ENCODE measurements around the gene KHDC3L.
"Not testable (repeated sequence)": the region's sequence is repeated elsewhere in the genome, so short reads cannot be mapped to it uniquely, and the experiment has no call there.

The KHDC3L gene

GRCh38 chr6:73391675-73392074 lies 29.2 kb downstream of the KHDC3L start:
- in situ Hi-C loops (cut with MboI; ENCODE audit: low sequenced_read_pairs, unreplicated experiment) = no loop called here
- no peak for DNase-seq (ENCODE audit: low spot score)
- TF ChIP-seq, protein P1, sequence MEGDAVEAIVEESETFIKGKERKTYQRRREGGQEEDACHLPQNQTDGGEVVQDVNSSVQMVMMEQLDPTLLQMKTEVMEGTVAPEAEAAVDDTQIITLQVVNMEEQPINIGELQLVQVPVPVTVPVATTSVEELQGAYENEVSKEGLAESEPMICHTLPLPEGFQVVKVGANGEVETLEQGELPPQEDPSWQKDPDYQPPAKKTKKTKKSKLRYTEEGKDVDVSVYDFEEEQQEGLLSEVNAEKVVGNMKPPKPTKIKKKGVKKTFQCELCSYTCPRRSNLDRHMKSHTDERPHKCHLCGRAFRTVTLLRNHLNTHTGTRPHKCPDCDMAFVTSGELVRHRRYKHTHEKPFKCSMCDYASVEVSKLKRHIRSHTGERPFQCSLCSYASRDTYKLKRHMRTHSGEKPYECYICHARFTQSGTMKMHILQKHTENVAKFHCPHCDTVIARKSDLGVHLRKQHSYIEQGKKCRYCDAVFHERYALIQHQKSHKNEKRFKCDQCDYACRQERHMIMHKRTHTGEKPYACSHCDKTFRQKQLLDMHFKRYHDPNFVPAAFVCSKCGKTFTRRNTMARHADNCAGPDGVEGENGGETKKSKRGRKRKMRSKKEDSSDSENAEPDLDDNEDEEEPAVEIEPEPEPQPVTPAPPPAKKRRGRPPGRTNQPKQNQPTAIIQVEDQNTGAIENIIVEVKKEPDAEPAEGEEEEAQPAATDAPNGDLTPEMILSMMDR (IDR thresholded peaks at IDR 0.05; ENCODE audit: borderline replicate concordance, control extremely low read depth, extremely low read depth, insufficient read depth, missing control alignments) = no peak

- DNase-seq (ENCODE audit: low spot score); in situ Hi-C loops (cut with MboI; ENCODE audit: low sequenced_read_pairs, unreplicated experiment): not testable (repeated sequence)
Measured at GRCh38 chr6:73392188-73392587, 29.7 kb downstream of the KHDC3L start.

- in situ Hi-C loops (cut with MboI; ENCODE audit: low sequenced_read_pairs, unreplicated experiment) = no loop called here
- TF ChIP-seq, protein P1 (IDR thresholded peaks at IDR 0.05; ENCODE audit: borderline replicate concordance, control extremely low read depth, extremely low read depth, insufficient read depth, missing control alignments) = no peak
- DNase-seq (ENCODE audit: low spot score) = no peak
Measured at GRCh38 chr6:73393278-73393677, 30.8 kb downstream of the KHDC3L start.

DNA sequence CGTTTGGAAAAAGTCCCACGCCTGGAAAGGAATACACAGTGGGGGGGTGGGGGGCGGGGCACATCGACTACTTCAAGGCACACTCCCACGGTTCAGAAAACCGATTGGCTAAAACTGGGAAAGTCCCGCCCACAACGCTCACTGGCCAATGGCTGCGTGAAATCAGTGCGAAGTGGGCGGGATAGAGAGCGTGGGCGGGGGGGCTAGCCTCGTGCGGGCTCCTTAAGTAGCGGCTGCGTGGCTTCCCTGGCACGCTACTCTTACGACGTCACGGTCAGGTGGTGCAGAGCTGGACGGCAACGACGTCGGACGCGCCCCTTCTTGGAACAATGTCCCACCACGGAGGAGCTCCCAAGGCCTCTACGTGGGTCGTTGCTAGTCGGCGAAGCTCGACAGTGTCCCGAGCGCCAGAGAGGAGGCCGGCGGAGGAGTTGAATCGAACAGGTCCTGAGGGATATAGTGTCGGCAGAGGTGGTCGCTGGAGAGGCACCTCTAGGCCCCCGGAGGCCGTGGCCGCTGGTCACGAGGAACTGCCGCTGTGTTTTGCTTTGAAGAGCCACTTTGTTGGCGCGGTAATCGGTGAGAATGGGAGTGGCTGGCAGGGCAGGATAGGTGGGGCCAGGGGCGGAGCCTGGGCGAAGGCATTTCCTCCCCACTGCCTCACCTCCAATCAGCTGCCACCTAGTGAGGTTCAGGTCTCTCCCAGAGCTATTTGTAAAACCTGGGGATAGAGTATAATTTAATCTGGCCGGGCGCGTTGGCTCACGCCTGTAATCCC lies 32.3 kb downstream of the KHDC3L start, which contains the start of gene DDX43:
DDX43 (plus strand) TSS at position 252 of the 778 bp plus-strand sequence; CDS start at position 330, 78 bp downstream.
- in situ Hi-C loops (cut with MboI; ENCODE audit: low sequenced_read_pairs, unreplicated experiment) = no loop called here
- TF ChIP-seq, protein P1 (IDR thresholded peaks at IDR 0.05; ENCODE audit: borderline replicate concordance, control extremely low read depth, extremely low read depth, insufficient read depth, missing control alignments) = no peak
- DNase-seq (ENCODE audit: low spot score) = no peak

- no peak for DNase-seq (ENCODE audit: low spot score)
- in situ Hi-C loops (cut with MboI; ENCODE audit: low sequenced_read_pairs, unreplicated experiment) = no loop called here
- TF ChIP-seq, protein P1 (IDR thresholded peaks at IDR 0.05; ENCODE audit: borderline replicate concordance, control extremely low read depth, extremely low read depth, insufficient read depth, missing control alignments) = no peak
Measured at GRCh38 chr6:73395875-73396274, 33.4 kb downstream of the KHDC3L start.

DNA sequence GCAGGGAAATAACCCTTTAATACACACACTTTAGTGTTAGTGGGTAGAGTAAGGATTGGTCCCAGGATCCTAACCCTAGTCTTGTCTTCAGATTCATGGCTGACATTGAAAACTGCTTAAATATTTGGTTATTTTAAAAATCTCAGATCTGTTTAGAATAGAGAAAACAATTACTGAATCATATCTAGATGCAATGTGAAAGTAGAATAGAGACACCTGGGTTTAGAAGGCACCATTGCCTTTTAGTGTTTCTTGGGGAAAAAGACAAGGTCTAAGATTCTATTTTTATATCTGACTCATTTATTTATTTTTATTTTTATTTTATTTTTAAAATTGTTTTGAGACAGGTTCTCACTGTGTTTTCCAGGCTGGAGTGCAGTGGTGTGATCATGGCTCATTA lies 38.2 kb downstream of the KHDC3L start:
- in situ Hi-C loops (cut with MboI; ENCODE audit: low sequenced_read_pairs, unreplicated experiment) = no loop called here
- TF ChIP-seq, protein P1 (IDR thresholded peaks at IDR 0.05; ENCODE audit: borderline replicate concordance, control extremely low read depth, extremely low read depth, insufficient read depth, missing control alignments) = no peak
- no peak for DNase-seq (ENCODE audit: low spot score)

DNA sequence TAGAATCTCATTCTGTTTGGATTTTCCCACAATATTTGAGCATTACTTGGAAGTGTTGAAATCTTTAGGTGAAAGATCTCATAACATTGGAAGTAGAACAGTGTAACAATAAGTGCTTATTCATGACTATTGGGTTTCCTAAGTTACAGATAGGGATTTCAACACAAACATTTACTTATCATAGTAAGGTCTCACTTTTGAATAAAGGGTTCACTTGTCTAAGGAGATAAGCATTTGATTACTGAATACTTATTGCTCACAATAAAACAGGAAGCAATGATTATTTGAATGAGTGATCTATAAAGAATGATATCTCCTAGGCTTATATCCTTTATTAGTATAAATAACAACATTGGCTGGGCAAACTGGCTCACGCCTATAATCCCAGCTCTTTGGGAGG lies 46.9 kb downstream of the KHDC3L start:
- no peak for DNase-seq (ENCODE audit: low spot score)
- TF ChIP-seq, protein P1 (IDR thresholded peaks at IDR 0.05; ENCODE audit: borderline replicate concordance, control extremely low read depth, extremely low read depth, insufficient read depth, missing control alignments) = no peak
- in situ Hi-C loops (cut with MboI; ENCODE audit: low sequenced_read_pairs, unreplicated experiment) = no loop called here

Measured in GM13976 (cell line).